ENCODE results near the gene FBXL19. TPM values are rescaled to one million over a fixed set of nuclear protein-coding genes. Genes with fewer than 3 reads are reported as not detected.

Gene FBXL19
- total RNA-seq, 1 donor from 2014 or later = 19.4 TPM

- Mint-ChIP-seq H3K27ac (ENCODE audit: unreplicated experiment) (peak within 1 kb of the TSS; percentile 85), H3K4me1 (ENCODE audit: low read depth) (peaks cover 38% of the 10 kb centered on the region), H3K27me3 (ENCODE audit: low read depth) (no peaks in the 10 kb centered on the region), H3K4me3 (ENCODE audit: unreplicated experiment) (peak within 1 kb of the TSS; percentile 86), H3K9me3 (ENCODE audit: low read depth) (no peaks in the 10 kb centered on the region), H3K36me3 (ENCODE audit: low read depth) (peaks cover 2% of the 10 kb centered on the region)
- peak; percentile 92 for DNase-seq (ENCODE audit: low spot score)
- TF ChIP-seq CTCF (IDR thresholded peaks at IDR 0.05) = no peak
Measured at GRCh38 chr16:30948667-30949649, 25.6 kb downstream of the FBXL19 start, which contains the start of gene ORAI3. Gene ORAI3 (plus strand): TSS chr16:30949068. CDS start chr16:30949290, 222 bp downstream.

GRCh38 chr16:30949650-30950515, 26.5 kb downstream of the FBXL19 start:
- H3K36me3 Mint-ChIP-seq (ENCODE audit: low read depth) = peaks cover 2% of the 10 kb centered on the region
- DNase-seq (ENCODE audit: low spot score) = no peak
- peak overlapping the region; percentile 86 for H3K4me3 Mint-ChIP-seq (ENCODE audit: unreplicated experiment)
- TF ChIP-seq CTCF (IDR thresholded peaks at IDR 0.05) = no peak
- H3K9me3 Mint-ChIP-seq (ENCODE audit: low read depth) = no peaks in the 10 kb centered on the region
- H3K4me1 Mint-ChIP-seq (ENCODE audit: low read depth) = peaks cover 39% of the 10 kb centered on the region
- peak overlapping the region; percentile 79 for H3K27ac Mint-ChIP-seq (ENCODE audit: unreplicated experiment)
- no peaks in the 10 kb centered on the region for H3K27me3 Mint-ChIP-seq (ENCODE audit: low read depth)

GRCh38 chr16:30950516-30951065, 27.2 kb downstream of the FBXL19 start:
- H3K4me1 Mint-ChIP-seq (ENCODE audit: low read depth) = peaks cover 39% of the 10 kb centered on the region
- no peaks in the 10 kb centered on the region for H3K9me3 Mint-ChIP-seq (ENCODE audit: low read depth)
- H3K27ac Mint-ChIP-seq (ENCODE audit: unreplicated experiment) = peak overlapping the region; percentile 79
- H3K36me3 Mint-ChIP-seq (ENCODE audit: low read depth) = peaks cover 2% of the 10 kb centered on the region
- peak overlapping the region; percentile 86 for H3K4me3 Mint-ChIP-seq (ENCODE audit: unreplicated experiment)
- no peak for TF ChIP-seq CTCF (IDR thresholded peaks at IDR 0.05)
- DNase-seq (ENCODE audit: low spot score) = no peak
- H3K27me3 Mint-ChIP-seq (ENCODE audit: low read depth) = no peaks in the 10 kb centered on the region

GRCh38 chr16:30951193-30951592, 27.8 kb downstream of the FBXL19 start:
- no peaks in the 10 kb centered on the region for H3K27me3 Mint-ChIP-seq (ENCODE audit: low read depth)
- no peaks in the 10 kb centered on the region for H3K9me3 Mint-ChIP-seq (ENCODE audit: low read depth)
- H3K36me3 Mint-ChIP-seq (ENCODE audit: low read depth) = peaks cover 2% of the 10 kb centered on the region
- H3K27ac Mint-ChIP-seq (ENCODE audit: unreplicated experiment) = peak overlapping the region; percentile 74
- H3K4me1 Mint-ChIP-seq (ENCODE audit: low read depth) = peaks cover 39% of the 10 kb centered on the region
- TF ChIP-seq CTCF (IDR thresholded peaks at IDR 0.05) = no peak
- H3K4me3 Mint-ChIP-seq (ENCODE audit: unreplicated experiment) = no peak overlapping the region
- DNase-seq (ENCODE audit: low spot score) = no peak

GRCh38 chr16:30951750-30952149, 28.4 kb downstream of the FBXL19 start:
- Mint-ChIP-seq H3K36me3 (ENCODE audit: low read depth) (no peaks in the 10 kb centered on the region), H3K4me3 (ENCODE audit: unreplicated experiment) (no peak overlapping the region), H3K9me3 (ENCODE audit: low read depth) (no peaks in the 10 kb centered on the region), H3K4me1 (ENCODE audit: low read depth) (peaks cover 39% of the 10 kb centered on the region), H3K27ac (ENCODE audit: unreplicated experiment) (peak overlapping the region; percentile 74), H3K27me3 (ENCODE audit: low read depth) (no peaks in the 10 kb centered on the region)
- TF ChIP-seq CTCF (IDR thresholded peaks at IDR 0.05) = no peak
- no peak for DNase-seq (ENCODE audit: low spot score)

All from chondrocyte (in vitro differentiated cells).